Neural progenitor cell (in vitro differentiated cells): ENCODE data around the gene ERBIN.
"Not testable (repeated sequence)": the region's sequence is repeated elsewhere in the genome, so short reads cannot be mapped to it uniquely, and the experiment has no call there.

ENCODE experiments used
- EZH2 ChIP-seq: fragments of 200-600 bp; sonication (generic); IDR thresholded peaks from 2 replicates; pipeline ENCODE4 v1.6.1; 2017; ENCODE audit warnings: antibody characterized with exemption, mild to moderate bottlenecking, moderate library complexity
- TF ChIP-seq, protein P1 (sequence below): fragments of 200-600 bp; sonication (generic); IDR thresholded peaks from 2 replicates; pipeline ENCODE4 v1.5.1; 2017; ENCODE audit warnings: antibody characterized with exemption, mild to moderate bottlenecking

GRCh38 chr5:66063061-66063460, 136.7 kb downstream of the ERBIN start:
- TF ChIP-seq, protein P1, sequence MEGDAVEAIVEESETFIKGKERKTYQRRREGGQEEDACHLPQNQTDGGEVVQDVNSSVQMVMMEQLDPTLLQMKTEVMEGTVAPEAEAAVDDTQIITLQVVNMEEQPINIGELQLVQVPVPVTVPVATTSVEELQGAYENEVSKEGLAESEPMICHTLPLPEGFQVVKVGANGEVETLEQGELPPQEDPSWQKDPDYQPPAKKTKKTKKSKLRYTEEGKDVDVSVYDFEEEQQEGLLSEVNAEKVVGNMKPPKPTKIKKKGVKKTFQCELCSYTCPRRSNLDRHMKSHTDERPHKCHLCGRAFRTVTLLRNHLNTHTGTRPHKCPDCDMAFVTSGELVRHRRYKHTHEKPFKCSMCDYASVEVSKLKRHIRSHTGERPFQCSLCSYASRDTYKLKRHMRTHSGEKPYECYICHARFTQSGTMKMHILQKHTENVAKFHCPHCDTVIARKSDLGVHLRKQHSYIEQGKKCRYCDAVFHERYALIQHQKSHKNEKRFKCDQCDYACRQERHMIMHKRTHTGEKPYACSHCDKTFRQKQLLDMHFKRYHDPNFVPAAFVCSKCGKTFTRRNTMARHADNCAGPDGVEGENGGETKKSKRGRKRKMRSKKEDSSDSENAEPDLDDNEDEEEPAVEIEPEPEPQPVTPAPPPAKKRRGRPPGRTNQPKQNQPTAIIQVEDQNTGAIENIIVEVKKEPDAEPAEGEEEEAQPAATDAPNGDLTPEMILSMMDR = not testable (repeated sequence)
- not testable (repeated sequence) for TF ChIP-seq EZH2
